ENCODE measurements around the gene FCSK. TPM values are rescaled to one million over a fixed set of nuclear protein-coding genes. Genes with fewer than 3 reads are reported as not detected.

The FCSK gene
- total and polyA plus RNA-seq, 2 donors, result 7.7 to 15.7 TPM

- H3K27ac ChIP-seq (ENCODE audit: low read depth in 1 of 2, low read length in 1 of 2), result no peak overlapping the region
- 98% methylated on average over 6 of the region's 6 CpGs for WGBS
- H3K9me3 ChIP-seq (ENCODE audit: control insufficient read depth in 2 of 2, insufficient read depth in 1 of 2, low read length in 1 of 2), result no peaks in the 10 kb centered on the region
- H3K4me3 ChIP-seq (ENCODE audit: low read length in 2 of 2), result no peak overlapping the region
- no peaks in the 10 kb centered on the region for H3K4me1 ChIP-seq (ENCODE audit: control insufficient read depth in 2 of 2, insufficient read depth in 2 of 2, low read length in 2 of 2)
- no peak for DNase-seq (ENCODE audit: low read depth in 6 of 9, low spot score in 9 of 9)
- peaks cover 52 to 69% of the 10 kb centered on the region in 2 donors for H3K36me3 ChIP-seq (ENCODE audit: control insufficient read depth in 2 of 2, insufficient read depth in 2 of 2, low read length in 1 of 2)
- no peaks in the 10 kb centered on the region for H3K27me3 ChIP-seq (ENCODE audit: control insufficient read depth in 2 of 2, insufficient read depth in 1 of 2, low read length in 1 of 2)
Measured at GRCh38 chr16:70496513-70496912, 42.1 kb downstream of the FCSK start.

GRCh38 chr16:70508752-70509151 lies 54.4 kb downstream of the FCSK start:
- 54% methylated on average over 5 of the region's 5 CpGs for WGBS
- Histone ChIP-seq H3K27me3 (ENCODE audit: control insufficient read depth in 2 of 2, insufficient read depth in 1 of 2, low read length in 1 of 2) (no peaks in the 10 kb centered on the region), H3K36me3 (ENCODE audit: control insufficient read depth in 2 of 2, insufficient read depth in 2 of 2, low read length in 1 of 2) (peaks cover 49 to 64% of the 10 kb centered on the region in 2 donors), H3K4me1 (ENCODE audit: control insufficient read depth in 2 of 2, insufficient read depth in 2 of 2, low read length in 2 of 2) (no peaks in the 10 kb centered on the region), H3K27ac (ENCODE audit: low read depth in 1 of 2, low read length in 1 of 2) (no peak overlapping the region), H3K9me3 (ENCODE audit: control insufficient read depth in 2 of 2, insufficient read depth in 1 of 2, low read length in 1 of 2) (no peaks in the 10 kb centered on the region), H3K4me3 (ENCODE audit: low read length in 2 of 2) (no peak overlapping the region)
- DNase-seq (ENCODE audit: low read depth in 6 of 9, low spot score in 9 of 9), result peak in 1 of 9 donors; percentile 27

GRCh38 chr16:70510216-70510615 lies 55.8 kb downstream of the FCSK start:
- H3K4me3 ChIP-seq (ENCODE audit: low read length in 2 of 2), result no peak overlapping the region
- H3K27ac ChIP-seq (ENCODE audit: low read depth in 1 of 2, low read length in 1 of 2), result no peak overlapping the region
- H3K9me3 ChIP-seq (ENCODE audit: control insufficient read depth in 2 of 2, insufficient read depth in 1 of 2, low read length in 1 of 2), result no peaks in the 10 kb centered on the region
- no peak for DNase-seq (ENCODE audit: low read depth in 6 of 9, low spot score in 9 of 9)
- no peaks in the 10 kb centered on the region for H3K4me1 ChIP-seq (ENCODE audit: control insufficient read depth in 2 of 2, insufficient read depth in 2 of 2, low read length in 2 of 2)
- 98% methylated on average over 3 of the region's 3 CpGs for WGBS
- H3K36me3 ChIP-seq (ENCODE audit: control insufficient read depth in 2 of 2, insufficient read depth in 2 of 2, low read length in 1 of 2), result peaks cover 63 to 66% of the 10 kb centered on the region in 2 donors
- no peaks in the 10 kb centered on the region for H3K27me3 ChIP-seq (ENCODE audit: control insufficient read depth in 2 of 2, insufficient read depth in 1 of 2, low read length in 1 of 2)

- Histone ChIP-seq H3K27ac (ENCODE audit: low read depth in 1 of 2, low read length in 1 of 2) (no peak overlapping the region), H3K4me1 (ENCODE audit: control insufficient read depth in 2 of 2, insufficient read depth in 2 of 2, low read length in 2 of 2) (no peaks in the 10 kb centered on the region), H3K36me3 (ENCODE audit: control insufficient read depth in 2 of 2, insufficient read depth in 2 of 2, low read length in 1 of 2) (peaks cover 70 to 74% of the 10 kb centered on the region in 2 donors), H3K9me3 (ENCODE audit: control insufficient read depth in 2 of 2, insufficient read depth in 1 of 2, low read length in 1 of 2) (no peaks in the 10 kb centered on the region), H3K4me3 (ENCODE audit: low read length in 2 of 2) (no peak overlapping the region), H3K27me3 (ENCODE audit: control insufficient read depth in 2 of 2, insufficient read depth in 1 of 2, low read length in 1 of 2) (no peaks in the 10 kb centered on the region)
- 96% methylated on average over 1 of the region's 1 CpG for WGBS
- DNase-seq (ENCODE audit: low read depth in 6 of 9, low spot score in 9 of 9), result no peak
Measured at GRCh38 chr16:70511833-70512232, 57.4 kb downstream of the FCSK start.

- H3K27ac ChIP-seq (ENCODE audit: low read depth in 1 of 2, low read length in 1 of 2), result no peak overlapping the region
- no peak overlapping the region for H3K4me3 ChIP-seq (ENCODE audit: low read length in 2 of 2)
- no peaks in the 10 kb centered on the region for H3K9me3 ChIP-seq (ENCODE audit: control insufficient read depth in 2 of 2, insufficient read depth in 1 of 2, low read length in 1 of 2)
- H3K27me3 ChIP-seq (ENCODE audit: control insufficient read depth in 2 of 2, insufficient read depth in 1 of 2, low read length in 1 of 2), result no peaks in the 10 kb centered on the region
- H3K4me1 ChIP-seq (ENCODE audit: control insufficient read depth in 2 of 2, insufficient read depth in 2 of 2, low read length in 2 of 2), result no peaks in the 10 kb centered on the region
- peaks cover 74 to 78% of the 10 kb centered on the region in 2 donors for H3K36me3 ChIP-seq (ENCODE audit: control insufficient read depth in 2 of 2, insufficient read depth in 2 of 2, low read length in 1 of 2)
- WGBS, result 97% methylated on average over 5 of the region's 5 CpGs
- no peak for DNase-seq (ENCODE audit: low read depth in 6 of 9, low spot score in 9 of 9)
Measured at GRCh38 chr16:70512456-70512855, 58.1 kb downstream of the FCSK start.

- no peaks in the 10 kb centered on the region for H3K9me3 ChIP-seq (ENCODE audit: control insufficient read depth in 2 of 2, insufficient read depth in 1 of 2, low read length in 1 of 2)
- H3K4me1 ChIP-seq (ENCODE audit: control insufficient read depth in 2 of 2, insufficient read depth in 2 of 2, low read length in 2 of 2), result peaks cover 13 to 21% of the 10 kb centered on the region in 2 donors
- no peaks in the 10 kb centered on the region for H3K27me3 ChIP-seq (ENCODE audit: control insufficient read depth in 2 of 2, insufficient read depth in 1 of 2, low read length in 1 of 2)
- peak in 1 of 9 donors; percentile 20 for DNase-seq (ENCODE audit: low read depth in 6 of 9, low spot score in 9 of 9)
- WGBS, result 56% methylated on average over 8 of the region's 8 CpGs
- peaks cover 21 to 22% of the 10 kb centered on the region in 2 donors for H3K36me3 ChIP-seq (ENCODE audit: control insufficient read depth in 2 of 2, insufficient read depth in 2 of 2, low read length in 1 of 2)
- no peak overlapping the region for H3K4me3 ChIP-seq (ENCODE audit: low read length in 2 of 2)
- H3K27ac ChIP-seq (ENCODE audit: low read depth in 1 of 2, low read length in 1 of 2), result no peak overlapping the region
Measured at GRCh38 chr16:70520612-70521297, 66.4 kb downstream of the FCSK start.

GRCh38 chr16:70522216-70523075 lies 68.1 kb downstream of the FCSK start:
- Histone ChIP-seq H3K4me1 (ENCODE audit: control insufficient read depth in 2 of 2, insufficient read depth in 2 of 2, low read length in 2 of 2) (peaks cover 13 to 26% of the 10 kb centered on the region in 2 donors), H3K4me3 (ENCODE audit: low read length in 2 of 2) (peak overlapping the region; percentile 93 to 99), H3K27ac (ENCODE audit: low read depth in 1 of 2, low read length in 1 of 2) (peak overlapping the region; percentile 95 to 97), H3K27me3 (ENCODE audit: control insufficient read depth in 2 of 2, insufficient read depth in 1 of 2, low read length in 1 of 2) (no peaks in the 10 kb centered on the region), H3K9me3 (ENCODE audit: control insufficient read depth in 2 of 2, insufficient read depth in 1 of 2, low read length in 1 of 2) (no peaks in the 10 kb centered on the region), H3K36me3 (ENCODE audit: control insufficient read depth in 2 of 2, insufficient read depth in 2 of 2, low read length in 1 of 2) (peaks cover 17 to 24% of the 10 kb centered on the region in 2 donors)
- peak in 4 of 9 donors; percentile 15 to 45 (median 16) for DNase-seq (ENCODE audit: low read depth in 6 of 9, low spot score in 9 of 9)
- WGBS, result 51% methylated on average over 18 of the region's 18 CpGs

- under 1% methylated on average over 36 of the region's 36 CpGs for WGBS
- H3K4me3 ChIP-seq (ENCODE audit: low read length in 2 of 2), result peak within 1 kb of the TSS; percentile 93 to 99
- peak; percentile 81 to 96 (median 87) for DNase-seq (ENCODE audit: low read depth in 6 of 9, low spot score in 9 of 9)
- H3K9me3 ChIP-seq (ENCODE audit: control insufficient read depth in 2 of 2, insufficient read depth in 1 of 2, low read length in 1 of 2), result no peaks in the 10 kb centered on the region
- peaks cover 12 to 26% of the 10 kb centered on the region in 2 donors for H3K36me3 ChIP-seq (ENCODE audit: control insufficient read depth in 2 of 2, insufficient read depth in 2 of 2, low read length in 1 of 2)
- no peaks in the 10 kb centered on the region for H3K27me3 ChIP-seq (ENCODE audit: control insufficient read depth in 2 of 2, insufficient read depth in 1 of 2, low read length in 1 of 2)
- H3K27ac ChIP-seq (ENCODE audit: low read depth in 1 of 2, low read length in 1 of 2), result peak within 1 kb of the TSS; percentile 95 to 97
- peaks cover 13 to 26% of the 10 kb centered on the region in 2 donors for H3K4me1 ChIP-seq (ENCODE audit: control insufficient read depth in 2 of 2, insufficient read depth in 2 of 2, low read length in 2 of 2)
Measured at GRCh38 chr16:70523076-70523742, 68.8 kb downstream of the FCSK start, which contains the start of gene COG4. TSS of gene COG4 (minus strand) at chr16:70523554. CDS start at chr16:70523543, 11 bp downstream.

Data from thymus (tissue), 11 donors.